ENCODE data around the gene PHACTR1. TPM values are rescaled to one million over a fixed set of nuclear protein-coding genes. Genes with fewer than 3 reads are reported as not detected.

Gene PHACTR1
- total RNA-seq, 1 donor from 2014 or later = 2.2 TPM

GRCh38 chr6:13004601-13005000 is 288.0 kb downstream of the PHACTR1 start:
- no peak for TF ChIP-seq CTCF (IDR thresholded peaks at IDR 0.05; ENCODE audit: insufficient read depth, low read length, poor library complexity, severe bottlenecking)
- Histone ChIP-seq H3K36me3 (ENCODE audit: control insufficient read depth, insufficient read depth, low read length) (no peaks in the 10 kb centered on the region), H3K4me3 (ENCODE audit: low read depth, low read length) (no peak overlapping the region), H3K27me3 (ENCODE audit: control insufficient read depth, insufficient read depth, low read length) (no peaks in the 10 kb centered on the region)
- DNase-seq (ENCODE audit: low read depth) = no peak

GRCh38 chr6:13005994-13006393 is 289.4 kb downstream of the PHACTR1 start:
- no peaks in the 10 kb centered on the region for H3K36me3 ChIP-seq (ENCODE audit: control insufficient read depth, insufficient read depth, low read length)
- no peak overlapping the region for H3K4me3 ChIP-seq (ENCODE audit: low read depth, low read length)
- no peak for TF ChIP-seq CTCF (IDR thresholded peaks at IDR 0.05; ENCODE audit: insufficient read depth, low read length, poor library complexity, severe bottlenecking)
- H3K27me3 ChIP-seq (ENCODE audit: control insufficient read depth, insufficient read depth, low read length) = no peaks in the 10 kb centered on the region
- no peak for DNase-seq (ENCODE audit: low read depth)

- H3K36me3 ChIP-seq (ENCODE audit: control insufficient read depth, insufficient read depth, low read length) = no peaks in the 10 kb centered on the region
Measured at GRCh38 chr6:13006578-13007300, 290.2 kb downstream of the PHACTR1 start.

GRCh38 chr6:13007744-13008143 is 291.2 kb downstream of the PHACTR1 start:
- Histone ChIP-seq H3K36me3 (ENCODE audit: control insufficient read depth, insufficient read depth, low read length) (no peaks in the 10 kb centered on the region), H3K27me3 (ENCODE audit: control insufficient read depth, insufficient read depth, low read length) (peaks cover 14% of the 10 kb centered on the region), H3K4me3 (ENCODE audit: low read depth, low read length) (no peak overlapping the region)
- DNase-seq (ENCODE audit: low read depth) = no peak
- no peak for TF ChIP-seq CTCF (IDR thresholded peaks at IDR 0.05; ENCODE audit: insufficient read depth, low read length, poor library complexity, severe bottlenecking)

More at GRCh38 chr6:13006578-13007300, 290.2 kb downstream of the PHACTR1 start:
- TF ChIP-seq CTCF (IDR thresholded peaks at IDR 0.05; ENCODE audit: insufficient read depth, low read length, poor library complexity, severe bottlenecking) = no peak
- Histone ChIP-seq H3K27me3 (ENCODE audit: control insufficient read depth, insufficient read depth, low read length) (peaks cover 4% of the 10 kb centered on the region), H3K4me3 (ENCODE audit: low read depth, low read length) (no peak overlapping the region)
- no peak for DNase-seq (ENCODE audit: low read depth)

GRCh38 chr6:13009031-13009430 is 292.5 kb downstream of the PHACTR1 start:
- TF ChIP-seq CTCF (IDR thresholded peaks at IDR 0.05; ENCODE audit: insufficient read depth, low read length, poor library complexity, severe bottlenecking) = no peak
- no peak for DNase-seq (ENCODE audit: low read depth)
- Histone ChIP-seq H3K27me3 (ENCODE audit: control insufficient read depth, insufficient read depth, low read length) (peaks cover 26% of the 10 kb centered on the region), H3K4me3 (ENCODE audit: low read depth, low read length) (no peak overlapping the region), H3K36me3 (ENCODE audit: control insufficient read depth, insufficient read depth, low read length) (no peaks in the 10 kb centered on the region)

GRCh38 chr6:13009461-13009860 is 292.9 kb downstream of the PHACTR1 start:
- DNase-seq (ENCODE audit: low read depth) = no peak
- TF ChIP-seq CTCF (IDR thresholded peaks at IDR 0.05; ENCODE audit: insufficient read depth, low read length, poor library complexity, severe bottlenecking) = no peak
- Histone ChIP-seq H3K4me3 (ENCODE audit: low read depth, low read length) (no peak overlapping the region), H3K27me3 (ENCODE audit: control insufficient read depth, insufficient read depth, low read length) (peaks cover 30% of the 10 kb centered on the region), H3K36me3 (ENCODE audit: control insufficient read depth, insufficient read depth, low read length) (no peaks in the 10 kb centered on the region)
